Mesenchymal stem cell (in vitro differentiated cells and primary cell): Measurements from ENCODE around the gene MBD3.

Experiments
- DNase-seq: peaks from one replicate; pipeline ENCODE4 v3.0.0-alpha.2; 2013
- H2AFZ ChIP-seq: one replicate; pipeline ENCODE4 v1.6.1; 2013; ENCODE audit warnings: low read depth, mild to moderate bottlenecking, control low read depth, inconsistent platforms, low read length, moderate library complexity
- H2AK5ac ChIP-seq: 2 replicates; pipeline ENCODE4 v1.6.1; 2013; ENCODE audit warnings: low read length, moderate library complexity, mild to moderate bottlenecking, inconsistent platforms; ENCODE audit not compliant: severe bottlenecking
- H2BK120ac ChIP-seq: one replicate; pipeline ENCODE4 v1.6.1; 2013; ENCODE audit warnings: low read depth, mild to moderate bottlenecking, inconsistent platforms, low read length, moderate library complexity
- H2BK12ac ChIP-seq, 2 experiments: one replicate each; pipeline ENCODE4 v1.6.1; 2013; ENCODE audit warnings: inconsistent platforms in 2 of 2, low read length in 2 of 2, mild to moderate bottlenecking in 2 of 2, moderate library complexity in 2 of 2, control low read depth in 1 of 2
- H2BK15ac ChIP-seq: one replicate; pipeline ENCODE4 v1.6.1; 2013; ENCODE audit warnings: mild to moderate bottlenecking, low read depth, inconsistent platforms; ENCODE audit not compliant: poor library complexity, severe bottlenecking
- H2BK5ac ChIP-seq: 2 replicates; pipeline ENCODE4 v1.6.1; 2013; ENCODE audit warnings: low read depth, mild to moderate bottlenecking, low read length, control low read depth, inconsistent platforms; ENCODE audit not compliant: poor library complexity, severe bottlenecking
- H3K14ac ChIP-seq, 2 experiments: one replicate each; pipeline ENCODE4 v1.6.1; 2013; ENCODE audit warnings: inconsistent platforms in 2 of 2, low read length in 2 of 2, control low read depth in 1 of 2, mild to moderate bottlenecking in 1 of 2, moderate library complexity in 1 of 2
- H3K18ac ChIP-seq, 2 experiments: one replicate each; pipeline ENCODE4 v1.6.1; 2013; ENCODE audit warnings: inconsistent platforms in 2 of 2, low read length in 2 of 2, control low read depth in 1 of 2, low read depth in 1 of 2, mild to moderate bottlenecking in 1 of 2
- H3K23ac ChIP-seq, 2 experiments: one replicate each; pipeline ENCODE4 v1.6.1; 2013; ENCODE audit warnings: inconsistent platforms in 2 of 2, low read length in 2 of 2, mild to moderate bottlenecking in 2 of 2, moderate library complexity in 2 of 2, control low read depth in 1 of 2
- H3K27ac ChIP-seq: 2 replicates; pipeline ENCODE4 v1.5.1; 2013; ENCODE audit warnings: mild to moderate bottlenecking, moderate library complexity, low read length, control low read depth, inconsistent platforms; ENCODE audit not compliant: poor library complexity, severe bottlenecking
- H3K27me3 ChIP-seq, 2 experiments: 2 replicates each; pipeline versions ENCODE4 v1.6.1 to v1.7.0; 2013; ENCODE audit warnings: low read length in 2 of 2, mild to moderate bottlenecking in 2 of 2, moderate library complexity in 2 of 2, control low read depth in 1 of 2, inconsistent platforms in 1 of 2; ENCODE audit not compliant: control insufficient read depth in 1 of 2, insufficient read depth in 1 of 2
- H3K36me3 ChIP-seq, 2 experiments: 2 replicates each; pipeline versions ENCODE4 v1.6.1 to v1.7.0; 2013; ENCODE audit warnings: low read length in 2 of 2, control low read depth in 1 of 2, inconsistent platforms in 1 of 2, low read depth in 1 of 2, mild to moderate bottlenecking in 1 of 2; ENCODE audit not compliant: insufficient read depth in 2 of 2, control insufficient read depth in 1 of 2
- H3K4ac ChIP-seq, 2 experiments: one replicate each; pipeline ENCODE4 v1.6.1; 2013; ENCODE audit warnings: inconsistent platforms in 2 of 2, low read length in 2 of 2, mild to moderate bottlenecking in 2 of 2, moderate library complexity in 2 of 2, control low read depth in 1 of 2, low read depth in 1 of 2
- H3K4me1 ChIP-seq: 2 replicates; pipeline ENCODE4 v1.6.1; 2013; ENCODE audit warnings: low read depth, low read length, control low read depth; ENCODE audit not compliant: control insufficient read depth, insufficient read depth
- H3K4me2 ChIP-seq: 2 replicates; pipeline ENCODE4 v1.6.1; 2013; ENCODE audit warnings: low read length, mild to moderate bottlenecking, inconsistent platforms; ENCODE audit not compliant: poor library complexity, severe bottlenecking
- H3K4me3 ChIP-seq, 2 experiments: 2 replicates each; pipeline versions ENCODE4 v1.5.1 to v1.7.0; 2013; ENCODE audit warnings: low read length in 2 of 2, mild to moderate bottlenecking in 2 of 2, control low read depth in 1 of 2, low read depth in 1 of 2; ENCODE audit not compliant: insufficient read depth in 1 of 2
- H3K79me1 ChIP-seq: replicated peaks from 2 replicates; pipeline ENCODE4 v1.6.1; 2013; ENCODE audit warnings: mild to moderate bottlenecking, control low read depth, low read length, inconsistent platforms; ENCODE audit not compliant: poor library complexity, severe bottlenecking
- H3K9ac ChIP-seq: 2 replicates; pipeline ENCODE4 v1.7.0; 2013; ENCODE audit warnings: mild to moderate bottlenecking, low read length, moderate library complexity
- H3K9me3 ChIP-seq: 2 replicates; pipeline ENCODE4 v1.7.0; 2013; ENCODE audit warnings: mild to moderate bottlenecking, low read length; ENCODE audit not compliant: control insufficient read depth
- H4K8ac ChIP-seq: one replicate; pipeline ENCODE4 v1.6.1; 2013; ENCODE audit warnings: inconsistent platforms, mild to moderate bottlenecking, low read length, moderate library complexity
- H4K91ac ChIP-seq: one replicate; pipeline ENCODE4 v1.6.1; 2013; ENCODE audit warnings: mild to moderate bottlenecking, low read length, inconsistent platforms
- WGBS: methylation state at CpG from one replicate; pipeline ENCODE4 v1.1.7; 2013; ENCODE audit warnings: mixed read lengths; 5-methylcytosine and 5-hydroxymethylcytosine counted together

Gene MBD3

GRCh38 chr19:1615156-1615765, 22.6 kb upstream of the MBD3 start:
- Histone ChIP-seq H2BK120ac (no peak overlapping the region), H3K18ac (no peak overlapping the region), H4K8ac (no peak overlapping the region), H3K9ac (no peak overlapping the region), H3K4me1 (peaks cover 6% of the 10 kb centered on the region), H3K79me1 (peaks cover 42% of the 10 kb centered on the region), H3K4me2 (no peak overlapping the region), H3K23ac (no peak overlapping the region), H4K91ac (no peak overlapping the region), H2BK15ac (no peak overlapping the region), H3K27me3 (no peaks in the 10 kb centered on the region), H2BK12ac (no peak overlapping the region), H3K9me3 (no peaks in the 10 kb centered on the region), H3K14ac (no peak overlapping the region), H2BK5ac (no peak overlapping the region), H3K4ac (no peak overlapping the region), H2AK5ac (no peak overlapping the region), H3K4me3 (no peak overlapping the region), H2AFZ (no peak overlapping the region), H3K27ac (no peak overlapping the region), H3K36me3 (peaks cover 82 to 89% of the 10 kb centered on the region in 2 experiments)
- WGBS = 97% methylated on average over 41 of the region's 41 CpGs
- DNase-seq = no peak

- Histone ChIP-seq H3K4me3 (no peak overlapping the region), H3K9ac (no peak overlapping the region), H3K4me1 (peaks cover 6% of the 10 kb centered on the region), H3K4me2 (no peak overlapping the region), H3K9me3 (no peaks in the 10 kb centered on the region), H2AK5ac (no peak overlapping the region), H2BK12ac (no peak overlapping the region), H3K23ac (no peak overlapping the region), H3K27me3 (no peaks in the 10 kb centered on the region), H2AFZ (no peak overlapping the region), H2BK120ac (no peak overlapping the region), H3K27ac (no peak overlapping the region), H4K8ac (no peak overlapping the region), H2BK5ac (no peak overlapping the region), H3K18ac (no peak overlapping the region), H3K36me3 (peaks cover 74 to 87% of the 10 kb centered on the region in 2 experiments), H4K91ac (no peak overlapping the region), H3K4ac (no peak overlapping the region), H3K14ac (no peak overlapping the region), H3K79me1 (peaks cover 34% of the 10 kb centered on the region), H2BK15ac (no peak overlapping the region)
- DNase-seq = no peak
- 97% methylated on average over 32 of the region's 32 CpGs for WGBS
Observed at GRCh38 chr19:1613808-1614570, 21.3 kb upstream of the MBD3 start.

- Histone ChIP-seq H3K4me1 (peaks cover 15% of the 10 kb centered on the region), H3K4me2 (no peak overlapping the region), H3K36me3 (peaks cover 68 to 85% of the 10 kb centered on the region in 2 experiments)
Observed at GRCh38 chr19:1613146-1613545, 20.5 kb upstream of the MBD3 start.

More at GRCh38 chr19:1613146-1613545, 20.5 kb upstream of the MBD3 start:
- H2AK5ac ChIP-seq = no peak overlapping the region
- no peak overlapping the region for H2BK15ac ChIP-seq
- no peak overlapping the region for H4K91ac ChIP-seq
- H3K4me3 ChIP-seq = no peak overlapping the region
- H4K8ac ChIP-seq = no peak overlapping the region
- no peak overlapping the region for H3K14ac ChIP-seq
- no peak overlapping the region for H3K23ac ChIP-seq
- DNase-seq = no peak
- H3K9me3 ChIP-seq = no peaks in the 10 kb centered on the region
- H3K9ac ChIP-seq = no peak overlapping the region
- no peak overlapping the region for H2BK5ac ChIP-seq
- no peak overlapping the region for H3K27ac ChIP-seq
- H2BK12ac ChIP-seq = no peak overlapping the region
- peaks cover 31% of the 10 kb centered on the region for H3K79me1 ChIP-seq
- H3K27me3 ChIP-seq = no peaks in the 10 kb centered on the region
- WGBS = 90% methylated on average over 9 of the region's 9 CpGs
- H2BK120ac ChIP-seq = no peak overlapping the region
- H3K4ac ChIP-seq = no peak overlapping the region
- H2AFZ ChIP-seq = no peak overlapping the region
- H3K18ac ChIP-seq = no peak overlapping the region
